ENCODE results near the gene NAV2.
A peak's percentile ranks its signal among the peaks of the same experiment; 100 is the strongest.

NAV2 gene

GRCh38 chr11:19677381-19678080 is 35.1 kb upstream of the NAV2 start:
- Histone ChIP-seq H3K36me3 (ENCODE audit: control insufficient read depth in 4 of 4, insufficient read depth in 4 of 4, low read length in 3 of 4) (no peaks in the 10 kb centered on the region), H3K27ac (ENCODE audit: insufficient read depth in 1 of 2, low read depth in 1 of 2, low read length in 2 of 2, poor library complexity in 1 of 2, severe bottlenecking in 2 of 2) (no peak overlapping the region), H3K4me1 (ENCODE audit: control extremely low read depth in 1 of 4, control insufficient read depth in 4 of 4, insufficient read depth in 4 of 4, low read length in 3 of 4) (peaks cover 0 to 24% (median 18%) of the 10 kb centered on the region in 4 experiments), H3K9me3 (ENCODE audit: control extremely low read depth in 1 of 5, control insufficient read depth in 4 of 5, insufficient read depth in 2 of 5, low read depth in 1 of 5, low read length in 4 of 5) (no peaks in the 10 kb centered on the region), H3K4me3 (ENCODE audit: control insufficient read depth in 1 of 7, extremely low read depth in 1 of 7, insufficient read depth in 4 of 7, low read depth in 2 of 7, low read length in 6 of 7) (no peak overlapping the region), H3K27me3 (replicated peaks in 2 of 5; ENCODE audit: control insufficient read depth in 4 of 5, insufficient read depth in 5 of 5, low read length in 4 of 5) (peaks cover 0 to 9% (median 0%) of the 10 kb centered on the region in 5 experiments)
- CTCF ChIA-PET, result interaction anchor here (0.9 to 1.5 kb wide), 2 partner anchors 14 to 123 kb away, joined by 3 to 4 read pairs; no protein-coding TSS in a partner anchor
- DNase-seq, result no peak
- POLR2A ChIA-PET, result no interaction called here
- 98% methylated on average over 8 of the region's 8 CpGs for WGBS (ENCODE audit: insufficient coverage)

- CTCF ChIA-PET, result interaction anchor here (0.6 to 1.3 kb wide), 3 partner anchors 8 to 21 kb away, joined by 3 to 5 read pairs (median 3); no protein-coding TSS in a partner anchor
- Histone ChIP-seq H3K27ac (ENCODE audit: insufficient read depth in 1 of 2, low read depth in 1 of 2, low read length in 2 of 2, poor library complexity in 1 of 2, severe bottlenecking in 2 of 2) (no peak overlapping the region), H3K4me1 (ENCODE audit: control extremely low read depth in 1 of 4, control insufficient read depth in 4 of 4, insufficient read depth in 4 of 4, low read length in 3 of 4) (peaks cover 0 to 15% (median 6%) of the 10 kb centered on the region in 4 experiments), H3K36me3 (ENCODE audit: control insufficient read depth in 4 of 4, insufficient read depth in 4 of 4, low read length in 3 of 4) (no peaks in the 10 kb centered on the region), H3K4me3 (ENCODE audit: control insufficient read depth in 1 of 7, extremely low read depth in 1 of 7, insufficient read depth in 4 of 7, low read depth in 2 of 7, low read length in 6 of 7) (no peak overlapping the region), H3K27me3 (replicated peaks in 2 of 5; ENCODE audit: control insufficient read depth in 4 of 5, insufficient read depth in 5 of 5, low read length in 4 of 5) (peaks cover 0 to 9% (median 0%) of the 10 kb centered on the region in 5 experiments), H3K9me3 (ENCODE audit: control extremely low read depth in 1 of 5, control insufficient read depth in 4 of 5, insufficient read depth in 2 of 5, low read depth in 1 of 5, low read length in 4 of 5) (no peaks in the 10 kb centered on the region)
- DNase-seq, result peak in 2 of 3 donors; percentile 25 to 32
- WGBS (ENCODE audit: insufficient coverage), result 92% methylated on average over 9 of the region's 12 CpGs
- POLR2A ChIA-PET, result no interaction called here
Measured at GRCh38 chr11:19679952-19680828, 32.4 kb upstream of the NAV2 start.

- POLR2A ChIA-PET, result no interaction called here
- Histone ChIP-seq H3K4me1 (ENCODE audit: control extremely low read depth in 1 of 4, control insufficient read depth in 4 of 4, insufficient read depth in 4 of 4, low read length in 3 of 4) (peaks cover 0 to 9% (median 2%) of the 10 kb centered on the region in 4 experiments), H3K27ac (ENCODE audit: insufficient read depth in 1 of 2, low read depth in 1 of 2, low read length in 2 of 2, poor library complexity in 1 of 2, severe bottlenecking in 2 of 2) (no peak overlapping the region), H3K4me3 (ENCODE audit: control insufficient read depth in 1 of 7, extremely low read depth in 1 of 7, insufficient read depth in 4 of 7, low read depth in 2 of 7, low read length in 6 of 7) (no peak overlapping the region), H3K27me3 (replicated peaks in 2 of 5; ENCODE audit: control insufficient read depth in 4 of 5, insufficient read depth in 5 of 5, low read length in 4 of 5) (peaks cover 0 to 12% (median 0%) of the 10 kb centered on the region in 5 experiments), H3K9me3 (ENCODE audit: control extremely low read depth in 1 of 5, control insufficient read depth in 4 of 5, insufficient read depth in 2 of 5, low read depth in 1 of 5, low read length in 4 of 5) (no peaks in the 10 kb centered on the region), H3K36me3 (ENCODE audit: control insufficient read depth in 4 of 4, insufficient read depth in 4 of 4, low read length in 3 of 4) (no peaks in the 10 kb centered on the region)
- no peak for DNase-seq
- CTCF ChIA-PET, result interaction anchor here (1.3 kb wide), 2 partner anchors 9 to 20 kb away, joined by 3 to 5 read pairs; no protein-coding TSS in a partner anchor
- WGBS (ENCODE audit: insufficient coverage), result no CpG with 5 or more reads among the region's 4 CpGs
Measured at GRCh38 chr11:19680829-19681368, 31.7 kb upstream of the NAV2 start.

- DNase-seq, result no peak
- Histone ChIP-seq H3K36me3 (ENCODE audit: control insufficient read depth in 4 of 4, insufficient read depth in 4 of 4, low read length in 3 of 4) (no peaks in the 10 kb centered on the region), H3K9me3 (ENCODE audit: control extremely low read depth in 1 of 5, control insufficient read depth in 4 of 5, insufficient read depth in 2 of 5, low read depth in 1 of 5, low read length in 4 of 5) (no peaks in the 10 kb centered on the region), H3K27me3 (replicated peaks in 2 of 5; ENCODE audit: control insufficient read depth in 4 of 5, insufficient read depth in 5 of 5, low read length in 4 of 5) (peaks cover 0 to 12% (median 0%) of the 10 kb centered on the region in 5 experiments), H3K27ac (ENCODE audit: insufficient read depth in 1 of 2, low read depth in 1 of 2, low read length in 2 of 2, poor library complexity in 1 of 2, severe bottlenecking in 2 of 2) (no peak overlapping the region), H3K4me3 (ENCODE audit: control insufficient read depth in 1 of 7, extremely low read depth in 1 of 7, insufficient read depth in 4 of 7, low read depth in 2 of 7, low read length in 6 of 7) (no peak overlapping the region), H3K4me1 (ENCODE audit: control extremely low read depth in 1 of 4, control insufficient read depth in 4 of 4, insufficient read depth in 4 of 4, low read length in 3 of 4) (no peaks in the 10 kb centered on the region)
- 70% methylated on average over 3 of the region's 5 CpGs for WGBS (ENCODE audit: insufficient coverage)
- POLR2A ChIA-PET, result no interaction called here
- CTCF ChIA-PET, result no interaction called here
Measured at GRCh38 chr11:19683141-19683805, 29.4 kb upstream of the NAV2 start.

GRCh38 chr11:19683862-19684491 is 28.7 kb upstream of the NAV2 start:
- Histone ChIP-seq H3K36me3 (ENCODE audit: control insufficient read depth in 4 of 4, insufficient read depth in 4 of 4, low read length in 3 of 4) (no peaks in the 10 kb centered on the region), H3K4me1 (ENCODE audit: control extremely low read depth in 1 of 4, control insufficient read depth in 4 of 4, insufficient read depth in 4 of 4, low read length in 3 of 4) (no peaks in the 10 kb centered on the region), H3K4me3 (ENCODE audit: control insufficient read depth in 1 of 7, extremely low read depth in 1 of 7, insufficient read depth in 4 of 7, low read depth in 2 of 7, low read length in 6 of 7) (no peak overlapping the region), H3K27me3 (replicated peaks in 2 of 5; ENCODE audit: control insufficient read depth in 4 of 5, insufficient read depth in 5 of 5, low read length in 4 of 5) (peaks cover 0 to 12% (median 2%) of the 10 kb centered on the region in 5 experiments), H3K9me3 (ENCODE audit: control extremely low read depth in 1 of 5, control insufficient read depth in 4 of 5, insufficient read depth in 2 of 5, low read depth in 1 of 5, low read length in 4 of 5) (no peaks in the 10 kb centered on the region), H3K27ac (ENCODE audit: insufficient read depth in 1 of 2, low read depth in 1 of 2, low read length in 2 of 2, poor library complexity in 1 of 2, severe bottlenecking in 2 of 2) (no peak overlapping the region)
- ChIA-PET POLR2A (no interaction called here), CTCF (interaction anchor here (1.1 kb wide), 1 partner anchor 9 kb away, joined by 4 read pairs; no protein-coding TSS in a partner anchor)
- no peak for DNase-seq
- WGBS (ENCODE audit: insufficient coverage), result no CpG with 5 or more reads among the region's 2 CpGs

- 100% methylated on average over 1 of the region's 1 CpG for WGBS (ENCODE audit: insufficient coverage)
- Histone ChIP-seq H3K9me3 (ENCODE audit: control extremely low read depth in 1 of 5, control insufficient read depth in 4 of 5, insufficient read depth in 2 of 5, low read depth in 1 of 5, low read length in 4 of 5) (no peaks in the 10 kb centered on the region), H3K4me1 (ENCODE audit: control extremely low read depth in 1 of 4, control insufficient read depth in 4 of 4, insufficient read depth in 4 of 4, low read length in 3 of 4) (no peaks in the 10 kb centered on the region), H3K27me3 (replicated peaks in 2 of 5; ENCODE audit: control insufficient read depth in 4 of 5, insufficient read depth in 5 of 5, low read length in 4 of 5) (peaks cover 0 to 8% (median 2%) of the 10 kb centered on the region in 5 experiments), H3K27ac (ENCODE audit: insufficient read depth in 1 of 2, low read depth in 1 of 2, low read length in 2 of 2, poor library complexity in 1 of 2, severe bottlenecking in 2 of 2) (no peak overlapping the region), H3K36me3 (ENCODE audit: control insufficient read depth in 4 of 4, insufficient read depth in 4 of 4, low read length in 3 of 4) (no peaks in the 10 kb centered on the region), H3K4me3 (ENCODE audit: control insufficient read depth in 1 of 7, extremely low read depth in 1 of 7, insufficient read depth in 4 of 7, low read depth in 2 of 7, low read length in 6 of 7) (no peak overlapping the region)
- POLR2A ChIA-PET, result no interaction called here
- CTCF ChIA-PET, result interaction anchor here (0.6 kb wide), 1 partner anchor 131 kb away, joined by 3 read pairs; no protein-coding TSS in a partner anchor
- DNase-seq, result no peak
Measured at GRCh38 chr11:19686234-19686633, 26.4 kb upstream of the NAV2 start.
